Measurements from ENCODE around the gene CIROP.

Gene CIROP

DNA sequence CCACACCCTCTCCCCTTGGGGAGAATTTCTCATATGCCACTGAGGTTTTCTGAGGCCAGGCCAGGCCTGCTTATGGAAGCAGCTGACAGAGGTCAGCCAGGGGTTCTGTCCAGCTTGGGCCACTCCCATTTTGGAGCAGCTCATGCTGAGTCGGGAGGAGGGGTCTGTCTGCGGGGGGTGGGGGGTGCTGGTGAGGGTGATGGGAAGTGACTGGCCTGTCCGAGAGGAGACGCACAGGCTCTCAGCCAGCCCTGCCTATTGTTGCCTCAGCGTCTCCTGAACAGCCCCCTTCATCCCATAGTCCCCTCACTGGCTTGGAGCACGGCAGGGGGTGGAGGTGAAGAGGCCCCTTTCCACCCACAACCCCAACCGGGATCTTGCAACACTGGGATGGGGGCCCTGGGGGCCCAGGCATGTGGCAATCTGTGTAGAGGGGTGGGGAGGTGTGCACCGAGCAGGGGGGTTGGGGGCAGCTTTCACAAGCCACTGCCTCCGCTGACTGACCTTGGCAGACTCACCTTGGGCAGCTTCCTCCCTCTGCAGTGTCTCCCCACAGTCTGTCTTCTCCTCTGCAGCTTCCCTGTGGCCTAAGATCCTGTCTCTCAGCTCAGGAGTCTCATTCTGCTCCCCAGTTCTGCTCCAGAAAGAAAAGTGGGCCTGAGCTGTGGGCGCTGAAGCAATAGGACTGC is 8.8 kb upstream of the CIROP start:
- H2BK12ac ChIP-seq (ENCODE audit: low read length) = peak overlapping the region; percentile 82
- H3K4me2 ChIP-seq (ENCODE audit: insufficient read depth, low read length, poor library complexity, severe bottlenecking) = no peak overlapping the region
- H2AFZ ChIP-seq (ENCODE audit: low read length) = peak overlapping the region; percentile 65
- peak overlapping the region; percentile 56 for H2AK5ac ChIP-seq (ENCODE audit: low read depth, low read length)
- no CpG with 5 or more reads among the region's 10 CpGs for WGBS, 2 donors (ENCODE audit: extremely low coverage in 2 of 2, insufficient read length in 2 of 2, insufficient replicate concordance in 1 of 2)
- DNase-seq (ENCODE audit: low spot score) = no peak
- H3K79me1 ChIP-seq (ENCODE audit: low read depth, low read length) = no peaks in the 10 kb centered on the region
- H3K27me3 ChIP-seq (ENCODE audit: control insufficient read depth in 3 of 3, insufficient read depth in 3 of 3, low read depth in 1 of 3, low read length in 3 of 3) = peaks cover 0 to 12% (median 0%) of the 10 kb centered on the region in 3 experiments
- H3K23ac ChIP-seq (ENCODE audit: low read depth, low read length, poor library complexity) = no peak overlapping the region
- H3K9me3 ChIP-seq (replicated peaks in 1 of 2; ENCODE audit: control insufficient read depth in 2 of 2, insufficient read depth in 1 of 2, low read depth in 1 of 2, low read length in 2 of 2) = peaks cover 0 to 2% of the 10 kb centered on the region in 2 donors
- no peaks in the 10 kb centered on the region for H3K36me3 ChIP-seq (replicated peaks in 1 of 2; ENCODE audit: control insufficient read depth in 2 of 2, insufficient read depth in 2 of 2, low read length in 2 of 2)
- H4K8ac ChIP-seq (ENCODE audit: low read depth, low read length) = no peak overlapping the region
- H3K4ac ChIP-seq (ENCODE audit: low read length) = no peak overlapping the region
- H2BK120ac ChIP-seq (ENCODE audit: low read depth, low read length) = peak overlapping the region; percentile 24
- no peak overlapping the region for H2BK5ac ChIP-seq (ENCODE audit: low read length)
- H3K18ac ChIP-seq (ENCODE audit: low read length) = peak overlapping the region; percentile 90
- H3K27ac ChIP-seq (replicated peaks; ENCODE audit: low read length) = no peak overlapping the region
- H3K4me3 ChIP-seq (ENCODE audit: low read length in 2 of 2) = no peak overlapping the region
- H3K14ac ChIP-seq (ENCODE audit: low read length) = peak overlapping the region; percentile 79
- H3K4me1 ChIP-seq (ENCODE audit: control insufficient read depth in 2 of 2, insufficient read depth in 1 of 2, low read depth in 1 of 2, low read length in 2 of 2) = peaks cover 9 to 10% of the 10 kb centered on the region in 2 donors
- H2BK15ac ChIP-seq (ENCODE audit: low read length) = peak overlapping the region; percentile 91
- H4K91ac ChIP-seq (ENCODE audit: low read depth, low read length, poor library complexity) = no peak overlapping the region
- no peak overlapping the region for H3K9ac ChIP-seq (ENCODE audit: low read depth, low read length, poor library complexity)

DNA sequence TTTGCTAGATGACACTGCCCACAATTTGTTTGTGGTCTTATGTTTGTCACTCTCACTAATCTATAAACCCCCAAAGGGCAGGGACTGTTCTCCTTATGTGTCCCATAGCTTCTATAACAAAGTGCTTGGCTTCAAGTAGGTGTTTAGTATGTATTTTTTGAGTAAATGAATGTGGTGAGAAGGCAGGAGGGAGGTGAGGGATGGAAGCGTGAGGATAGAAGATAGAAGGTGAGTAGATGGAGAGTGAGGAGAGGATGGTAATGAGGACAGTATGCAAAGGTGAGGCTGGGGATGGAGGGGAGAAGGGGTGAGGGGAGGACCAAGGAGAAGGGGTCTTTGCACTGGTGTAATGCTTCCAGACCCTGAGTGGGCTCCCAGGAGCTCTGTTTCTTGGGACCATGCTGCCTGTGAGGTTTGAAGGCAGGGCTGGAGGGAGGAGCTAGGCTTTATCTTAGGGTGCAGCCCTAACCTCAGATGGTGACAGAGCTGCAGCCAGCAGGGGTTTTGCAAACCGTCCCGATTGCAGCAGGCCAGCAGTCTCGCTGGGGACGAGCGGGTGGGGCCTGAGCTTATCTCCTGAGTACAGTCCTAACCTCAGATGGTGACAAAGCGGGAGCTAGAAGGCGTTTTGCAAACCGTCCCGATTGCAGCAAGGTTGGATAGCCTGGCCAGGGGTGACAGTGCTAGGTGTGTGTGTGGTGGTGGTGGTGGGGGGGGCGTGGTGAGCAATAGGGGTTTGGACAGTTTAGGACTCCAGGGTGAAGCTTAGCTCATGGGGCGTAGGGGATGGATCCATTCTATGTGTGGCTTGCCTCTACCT is 7.8 kb upstream of the CIROP start:
- Histone ChIP-seq H2BK12ac (ENCODE audit: low read length) (no peak overlapping the region), H3K14ac (ENCODE audit: low read length) (no peak overlapping the region), H4K8ac (ENCODE audit: low read depth, low read length) (no peak overlapping the region), H4K91ac (ENCODE audit: low read depth, low read length, poor library complexity) (peak overlapping the region; percentile 19), H3K4me2 (ENCODE audit: insufficient read depth, low read length, poor library complexity, severe bottlenecking) (no peak overlapping the region), H3K23ac (ENCODE audit: low read depth, low read length, poor library complexity) (no peak overlapping the region), H3K9me3 (replicated peaks in 1 of 2; ENCODE audit: control insufficient read depth in 2 of 2, insufficient read depth in 1 of 2, low read depth in 1 of 2, low read length in 2 of 2) (peaks cover 0 to 2% of the 10 kb centered on the region in 2 donors), H3K4ac (ENCODE audit: low read length) (no peak overlapping the region), H2BK5ac (ENCODE audit: low read length) (no peak overlapping the region), H3K18ac (ENCODE audit: low read length) (no peak overlapping the region), H2BK15ac (ENCODE audit: low read length) (no peak overlapping the region), H3K4me3 (ENCODE audit: low read length in 2 of 2) (peak overlapping the region in 1 of 2 donors; percentile 49), H2BK120ac (ENCODE audit: low read depth, low read length) (no peak overlapping the region), H3K27ac (replicated peaks; ENCODE audit: low read length) (no peak overlapping the region), H3K36me3 (replicated peaks in 1 of 2; ENCODE audit: control insufficient read depth in 2 of 2, insufficient read depth in 2 of 2, low read length in 2 of 2) (no peaks in the 10 kb centered on the region), H3K9ac (ENCODE audit: low read depth, low read length, poor library complexity) (no peak overlapping the region), H3K27me3 (ENCODE audit: control insufficient read depth in 3 of 3, insufficient read depth in 3 of 3, low read depth in 1 of 3, low read length in 3 of 3) (peaks cover 0 to 12% (median 0%) of the 10 kb centered on the region in 3 experiments), H3K79me1 (ENCODE audit: low read depth, low read length) (no peaks in the 10 kb centered on the region), H2AK5ac (ENCODE audit: low read depth, low read length) (no peak overlapping the region), H2AFZ (ENCODE audit: low read length) (no peak overlapping the region), H3K4me1 (ENCODE audit: control insufficient read depth in 2 of 2, insufficient read depth in 1 of 2, low read depth in 1 of 2, low read length in 2 of 2) (peaks cover 9 to 10% of the 10 kb centered on the region in 2 donors)
- DNase-seq (ENCODE audit: low spot score) = no peak
- 100% methylated on average over 1 of the region's 12 CpGs for WGBS, 2 donors (ENCODE audit: extremely low coverage in 2 of 2, insufficient read length in 2 of 2, insufficient replicate concordance in 1 of 2)

DNA sequence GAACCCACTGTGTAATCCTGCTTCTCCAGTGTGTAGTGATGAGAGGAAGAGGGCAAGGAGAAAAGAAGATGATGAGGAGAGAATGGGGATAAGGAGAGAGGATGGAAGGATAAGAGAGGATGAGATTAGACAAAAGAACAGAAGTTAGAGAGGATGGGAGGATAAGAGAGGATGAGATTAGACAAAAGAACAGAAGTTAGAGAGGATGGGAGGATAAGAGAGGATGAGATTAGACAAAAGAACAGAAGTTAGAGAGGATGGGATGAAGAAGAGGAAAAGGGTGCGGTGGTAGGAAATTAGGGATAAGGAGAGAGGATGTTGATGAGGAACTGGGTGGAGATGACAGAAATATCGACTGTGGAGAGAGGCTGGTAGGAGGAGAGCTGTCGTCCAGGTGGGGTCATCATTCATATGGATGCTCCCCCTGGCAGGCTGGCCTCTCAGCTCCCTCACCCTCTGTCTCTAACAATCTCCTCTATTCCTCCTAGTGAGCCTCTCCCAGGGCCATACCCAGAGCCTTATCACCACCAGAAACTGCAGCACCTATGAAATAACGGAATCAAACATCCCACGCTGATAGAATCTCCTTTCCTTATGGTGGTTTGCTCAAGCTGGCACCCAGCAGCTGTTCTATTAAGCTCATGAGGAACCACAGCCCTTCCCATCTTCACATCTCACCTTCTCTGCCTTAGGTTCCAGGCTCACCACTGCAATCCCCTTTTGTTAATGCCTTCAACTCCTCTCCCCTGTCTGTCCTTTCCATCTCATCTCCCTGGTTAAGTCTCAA is 6.0 kb upstream of the CIROP start:
- Histone ChIP-seq H4K8ac (ENCODE audit: low read depth, low read length) (no peak overlapping the region), H3K18ac (ENCODE audit: low read length) (no peak overlapping the region), H3K9ac (ENCODE audit: low read depth, low read length, poor library complexity) (no peak overlapping the region), H3K4me3 (ENCODE audit: low read length in 2 of 2) (no peak overlapping the region), H4K91ac (ENCODE audit: low read depth, low read length, poor library complexity) (no peak overlapping the region), H2BK15ac (ENCODE audit: low read length) (no peak overlapping the region), H3K14ac (ENCODE audit: low read length) (no peak overlapping the region), H2BK5ac (ENCODE audit: low read length) (no peak overlapping the region), H2AK5ac (ENCODE audit: low read depth, low read length) (no peak overlapping the region), H2BK12ac (ENCODE audit: low read length) (no peak overlapping the region), H3K36me3 (replicated peaks in 1 of 2; ENCODE audit: control insufficient read depth in 2 of 2, insufficient read depth in 2 of 2, low read length in 2 of 2) (no peaks in the 10 kb centered on the region), H3K27me3 (ENCODE audit: control insufficient read depth in 3 of 3, insufficient read depth in 3 of 3, low read depth in 1 of 3, low read length in 3 of 3) (peaks cover 0 to 12% (median 0%) of the 10 kb centered on the region in 3 experiments), H2AFZ (ENCODE audit: low read length) (no peak overlapping the region), H3K9me3 (replicated peaks in 1 of 2; ENCODE audit: control insufficient read depth in 2 of 2, insufficient read depth in 1 of 2, low read depth in 1 of 2, low read length in 2 of 2) (peaks cover 0 to 2% of the 10 kb centered on the region in 2 donors), H3K4me1 (ENCODE audit: control insufficient read depth in 2 of 2, insufficient read depth in 1 of 2, low read depth in 1 of 2, low read length in 2 of 2) (peaks cover 9 to 10% of the 10 kb centered on the region in 2 donors), H3K27ac (replicated peaks; ENCODE audit: low read length) (no peak overlapping the region), H3K79me1 (ENCODE audit: low read depth, low read length) (no peaks in the 10 kb centered on the region), H3K4me2 (ENCODE audit: insufficient read depth, low read length, poor library complexity, severe bottlenecking) (no peak overlapping the region), H3K23ac (ENCODE audit: low read depth, low read length, poor library complexity) (no peak overlapping the region), H2BK120ac (ENCODE audit: low read depth, low read length) (no peak overlapping the region), H3K4ac (ENCODE audit: low read length) (no peak overlapping the region)
- no peak for DNase-seq (ENCODE audit: low spot score)
- 100% methylated on average over 1 to 2 of the region's 5 CpGs for WGBS, 2 donors (ENCODE audit: extremely low coverage in 2 of 2, insufficient read length in 2 of 2, insufficient replicate concordance in 1 of 2)
